GM15510 (cell line): ENCODE results near the gene CDH23.

Experiments used
- POLR2A ChIP-seq: IDR thresholded peaks from 3 replicates; pipeline ENCODE4 v1.6.1; 2011; ENCODE audit warnings: borderline replicate concordance; ENCODE audit not compliant: insufficient read length; ENCODE audit errors: extremely low read depth

Gene CDH23

DNA sequence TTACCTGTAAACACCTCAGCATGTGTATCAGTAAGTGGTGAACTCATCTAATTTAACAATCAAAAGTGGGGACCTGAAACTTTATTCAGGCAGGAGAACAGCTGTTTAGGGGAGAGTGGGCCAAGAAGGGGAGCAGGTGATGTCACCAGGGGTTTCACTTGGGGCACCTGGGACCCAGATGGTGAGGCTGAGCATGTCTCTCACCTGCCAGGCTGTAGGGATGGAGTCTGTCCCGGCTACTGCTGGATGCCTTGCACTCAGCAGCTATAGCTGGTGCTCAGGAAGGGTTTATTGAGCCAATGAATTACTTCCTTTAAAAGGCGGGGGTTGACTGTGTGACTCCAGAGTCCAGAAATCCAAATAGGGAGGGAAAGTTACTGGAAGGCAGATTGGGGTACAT lies 23.0 kb downstream of the CDH23 start:
- no peak for TF ChIP-seq POLR2A

- no peak for TF ChIP-seq POLR2A
These were observed 24.3 kb downstream of the CDH23 start for GRCh38 chr10:71421075-71421434.

DNA sequence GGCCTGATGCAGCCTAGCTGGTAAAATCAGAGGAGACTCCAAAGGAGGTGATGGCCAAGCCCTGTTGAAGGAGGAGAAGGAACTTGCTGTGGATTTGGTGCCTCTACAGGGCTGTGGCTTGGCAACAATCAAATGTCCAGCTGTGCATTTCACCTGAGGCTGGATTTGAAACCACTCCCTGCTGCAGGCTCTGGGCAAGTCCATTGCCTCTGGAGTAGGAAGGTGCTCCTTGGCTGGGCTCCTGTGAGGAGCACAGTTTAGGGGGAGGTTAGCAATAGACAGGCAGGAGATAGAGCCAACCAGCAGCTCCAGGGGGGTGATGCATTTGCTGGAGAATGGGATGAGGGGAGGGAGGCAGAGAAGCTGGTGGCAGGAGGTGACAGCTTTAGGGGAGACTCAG lies 26.5 kb downstream of the CDH23 start:
- TF ChIP-seq POLR2A: no peak

GRCh38 chr10:71423901-71424300 lies 27.2 kb downstream of the CDH23 start:
- no peak for TF ChIP-seq POLR2A

- TF ChIP-seq POLR2A: no peak
These were observed 27.9 kb downstream of the CDH23 start for GRCh38 chr10:71424496-71425194.

DNA sequence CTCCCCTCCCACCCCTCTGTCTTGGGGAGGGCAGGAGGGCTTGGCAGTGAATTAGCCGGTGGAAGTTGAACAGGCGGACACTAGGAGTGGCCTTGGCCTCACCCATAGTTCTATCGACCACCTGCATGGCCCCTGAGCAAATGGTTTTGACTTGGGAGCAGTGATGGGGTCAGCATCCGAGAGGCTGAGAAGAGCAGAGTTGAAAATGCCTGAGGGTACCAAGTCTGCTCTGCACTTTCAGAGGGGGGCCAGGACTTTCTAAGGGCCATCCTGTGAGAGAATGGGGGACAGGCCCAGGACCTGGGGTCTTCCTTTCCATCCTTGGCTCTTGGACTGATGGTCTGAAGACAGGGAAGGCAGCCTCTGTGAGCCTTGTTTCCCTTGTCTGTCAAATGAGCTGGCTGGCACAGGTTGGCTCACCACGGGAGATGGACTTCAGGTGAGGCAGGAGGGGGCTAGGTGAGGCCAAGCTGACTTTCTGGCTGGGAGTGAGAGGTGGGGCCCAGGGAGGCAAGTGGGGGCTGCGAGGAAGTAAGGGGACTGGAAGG lies 29.4 kb downstream of the CDH23 start:
- TF ChIP-seq POLR2A: no peak

GRCh38 chr10:71427246-71427645 lies 30.5 kb downstream of the CDH23 start:
- no peak for TF ChIP-seq POLR2A

DNA sequence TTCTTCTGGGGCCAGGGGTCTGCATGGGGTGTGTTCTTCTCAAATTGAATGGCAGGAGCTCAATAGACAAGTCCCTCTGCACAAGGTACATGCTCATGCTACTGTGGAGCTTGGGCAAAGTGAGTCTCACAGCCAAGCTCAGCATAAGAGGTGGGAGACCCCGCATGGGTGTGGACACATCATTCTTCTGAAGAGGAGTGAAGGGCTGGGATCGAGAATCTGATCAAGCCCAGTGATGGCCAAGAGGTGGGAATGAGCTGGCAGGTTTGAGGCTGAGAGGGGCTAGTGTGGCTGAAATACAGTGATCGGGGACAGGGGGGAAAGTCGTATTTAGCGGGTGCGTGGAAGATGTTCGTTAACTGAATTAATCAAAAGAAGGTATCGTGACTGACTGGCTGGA lies 32.6 kb downstream of the CDH23 start:
- TF ChIP-seq POLR2A: no peak

- no peak for TF ChIP-seq POLR2A
These were observed 33.2 kb downstream of the CDH23 start for GRCh38 chr10:71429929-71430328.

- no peak for TF ChIP-seq POLR2A
These were observed 34.8 kb downstream of the CDH23 start for GRCh38 chr10:71431239-71432100.

DNA sequence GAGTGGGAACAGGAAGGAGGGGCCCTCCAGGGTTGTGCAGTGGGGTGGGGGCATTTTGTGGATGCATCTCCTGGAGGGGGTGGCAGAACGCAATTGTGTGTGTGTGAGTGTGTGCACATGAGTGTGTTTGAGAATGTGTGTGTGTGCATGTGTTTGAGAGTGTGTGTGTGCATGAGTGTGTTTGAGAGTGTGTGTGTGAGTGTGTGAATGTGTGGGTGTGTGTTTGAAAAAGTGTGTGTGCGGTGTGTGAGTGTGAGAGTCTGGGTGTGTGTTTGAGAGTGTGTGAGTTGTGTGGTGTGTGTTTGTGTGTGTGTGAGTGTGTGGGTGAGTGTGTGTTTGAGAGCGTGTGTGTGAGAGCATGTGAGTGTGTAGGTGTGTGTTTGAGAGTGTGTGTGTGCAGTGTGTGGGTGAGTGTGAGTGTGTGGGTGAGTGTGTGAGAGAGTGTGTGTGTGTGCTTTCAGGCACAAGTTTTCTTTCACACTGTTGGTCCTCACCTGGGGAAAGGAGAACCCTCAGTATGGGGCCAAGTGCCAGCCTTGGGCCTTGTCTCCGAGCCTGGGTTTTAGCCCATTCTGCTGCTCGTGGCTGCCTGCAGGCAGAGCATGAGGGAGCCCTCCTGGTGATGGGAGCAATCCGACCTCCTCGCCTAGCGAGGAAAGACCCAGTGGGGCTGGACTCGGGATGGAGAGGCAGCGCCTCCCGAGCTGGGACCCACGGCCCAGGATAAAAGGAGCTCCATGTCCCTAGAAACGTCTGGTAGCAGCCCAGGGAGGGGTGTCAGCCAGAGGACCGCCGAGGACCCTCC lies 35.6 kb downstream of the CDH23 start:
- TF ChIP-seq POLR2A: no peak

DNA sequence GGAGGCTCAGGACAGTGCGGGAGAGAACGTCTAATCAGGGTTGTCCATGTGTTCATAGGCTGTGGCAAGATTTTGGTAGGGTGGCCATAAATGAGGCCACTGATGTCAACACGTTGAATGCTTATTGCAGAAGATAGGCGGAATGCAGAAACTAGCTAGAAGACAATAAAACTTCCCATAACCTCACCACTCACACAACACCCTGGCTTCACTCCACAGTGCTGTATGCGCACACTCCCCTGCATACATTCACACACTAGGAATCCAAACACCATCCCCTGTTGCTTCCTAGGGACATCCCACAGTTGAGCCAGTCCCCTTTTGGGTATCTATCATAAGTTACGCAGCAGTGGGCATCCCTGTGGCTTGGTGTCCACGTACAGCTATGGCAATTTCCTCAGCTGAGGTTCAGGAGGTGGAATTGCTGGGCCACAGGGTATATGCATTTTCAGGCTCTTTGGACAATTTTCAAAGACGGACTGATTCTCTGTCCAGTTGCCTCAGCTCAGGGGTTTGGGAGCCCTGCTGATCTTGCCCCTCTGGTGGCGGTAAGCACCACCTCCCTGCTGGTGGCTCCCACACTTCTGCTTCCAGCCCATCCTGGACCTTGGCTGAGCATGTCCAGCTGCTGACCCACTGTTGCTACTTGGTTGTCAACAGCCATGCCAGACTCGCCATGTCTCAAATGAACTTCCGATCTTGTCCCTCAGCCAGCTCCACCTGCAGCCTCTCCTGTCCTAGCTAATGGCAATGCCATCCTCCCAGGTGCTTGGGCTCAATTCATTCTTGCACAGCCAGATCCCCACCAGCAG lies 36.4 kb downstream of the CDH23 start:
- no peak for TF ChIP-seq POLR2A

DNA sequence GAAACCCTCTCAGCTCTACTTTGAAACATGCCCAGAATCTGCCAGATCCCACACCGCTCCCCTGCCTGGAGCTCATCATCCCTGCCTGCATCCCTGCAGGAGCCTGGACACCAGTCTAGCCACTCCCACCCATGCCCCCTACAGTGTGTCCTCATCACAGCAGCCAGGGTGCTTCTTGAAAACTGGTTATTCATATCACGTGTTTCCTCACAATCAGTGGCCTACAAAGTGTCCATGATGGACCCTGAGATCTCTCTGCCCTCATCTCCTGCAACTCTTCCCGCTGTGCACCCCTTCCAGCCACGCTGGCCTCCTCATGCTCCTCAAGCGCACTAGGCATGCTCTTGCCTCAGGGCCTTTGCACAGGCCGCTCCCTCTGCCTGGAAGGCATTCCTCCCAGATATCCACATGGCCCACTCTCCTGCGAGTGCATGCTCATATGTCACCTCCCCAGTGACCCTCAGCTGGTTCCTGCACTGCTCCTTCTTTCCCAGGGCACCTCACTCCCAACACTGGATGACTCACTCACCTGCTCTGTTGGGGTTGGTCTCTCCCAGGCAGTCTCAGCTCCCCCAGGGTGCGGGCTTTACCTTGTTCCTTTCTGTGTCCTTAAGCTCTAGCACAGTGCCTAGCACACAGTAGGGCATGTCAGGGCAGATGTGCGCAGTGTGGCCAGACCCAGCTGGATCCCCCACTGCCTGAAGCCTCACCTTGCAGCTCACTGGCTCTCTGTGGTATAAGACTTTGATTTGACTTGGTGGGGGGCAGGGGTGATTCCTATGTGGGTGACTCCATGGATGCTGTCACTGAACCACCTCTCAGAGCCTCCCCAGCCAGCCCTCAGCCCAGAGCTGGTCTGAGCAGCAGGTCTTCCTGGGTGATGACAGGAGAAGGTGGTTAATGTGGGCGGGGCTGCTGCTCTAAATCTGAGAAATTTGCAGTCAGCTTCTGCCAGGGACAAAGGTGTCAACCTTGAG lies 37.3 kb downstream of the CDH23 start:
- no peak for TF ChIP-seq POLR2A
